Embryonic facial prominence (tissue), 1 donor: ENCODE measurements around the gene NRAS.

Experiments used
- DNase-seq: peaks from one replicate; pipeline ENCODE4 v3.0.0-alpha.2; 2016; ENCODE audit errors: extremely low spot score

The NRAS gene

DNA sequence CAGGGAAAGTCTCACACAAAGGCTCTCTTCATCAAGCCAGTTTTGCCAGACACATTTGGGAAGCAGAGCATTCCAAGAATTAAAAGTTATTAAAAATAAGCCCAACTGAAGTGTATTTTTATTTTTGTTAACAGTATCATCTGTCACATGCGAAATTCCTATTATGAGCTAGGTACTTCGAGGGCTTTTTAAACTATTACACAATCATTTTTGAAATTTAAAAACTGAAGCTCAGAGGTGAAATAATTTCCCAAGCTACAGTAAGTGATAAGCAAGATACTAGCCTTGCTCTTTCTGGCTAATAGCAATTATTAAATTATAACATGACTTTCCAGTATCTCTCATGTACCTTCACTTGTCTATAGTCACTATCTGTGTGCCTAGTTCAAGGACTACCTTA lies 12.0 kb upstream of the NRAS start:
- DNase-seq = no peak

DNA sequence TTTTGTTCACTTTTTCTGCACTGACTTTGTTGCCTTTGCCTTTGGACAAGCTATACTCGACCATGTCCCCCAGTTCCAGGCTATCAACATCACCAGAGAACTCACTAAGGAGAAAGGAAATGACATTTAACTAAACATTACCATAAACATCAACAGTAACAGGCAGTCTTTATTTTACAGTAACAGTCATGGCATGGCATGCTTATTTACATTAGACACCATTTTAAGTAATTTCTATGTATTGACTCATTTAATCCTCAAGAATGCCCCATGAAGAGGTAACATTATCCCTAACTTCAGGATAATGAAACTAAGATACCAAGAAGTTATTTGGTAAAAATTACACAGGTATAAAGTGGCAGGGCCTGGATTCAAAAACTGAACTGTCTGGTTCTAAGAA lies 8.7 kb upstream of the NRAS start:
- DNase-seq = no peak

DNA sequence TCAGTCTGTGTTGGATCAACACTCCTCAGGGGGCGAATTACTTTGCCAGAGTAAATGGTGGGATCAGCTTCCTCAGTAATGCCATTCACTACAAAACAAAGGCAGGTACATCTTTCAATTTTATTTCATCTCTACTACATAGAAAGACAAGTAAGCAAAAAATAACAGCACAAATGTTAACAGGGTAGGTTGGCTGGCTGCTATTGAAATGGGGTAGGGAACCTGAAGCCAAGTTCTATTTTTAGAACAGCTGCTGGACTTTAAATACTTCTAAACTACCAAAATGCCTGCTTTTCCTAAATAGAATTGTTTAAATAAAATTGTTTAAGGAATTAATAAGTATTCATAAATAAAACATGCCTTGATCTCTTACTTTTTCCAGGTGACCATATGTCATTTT lies 7.3 kb upstream of the NRAS start:
- no peak for DNase-seq

DNA sequence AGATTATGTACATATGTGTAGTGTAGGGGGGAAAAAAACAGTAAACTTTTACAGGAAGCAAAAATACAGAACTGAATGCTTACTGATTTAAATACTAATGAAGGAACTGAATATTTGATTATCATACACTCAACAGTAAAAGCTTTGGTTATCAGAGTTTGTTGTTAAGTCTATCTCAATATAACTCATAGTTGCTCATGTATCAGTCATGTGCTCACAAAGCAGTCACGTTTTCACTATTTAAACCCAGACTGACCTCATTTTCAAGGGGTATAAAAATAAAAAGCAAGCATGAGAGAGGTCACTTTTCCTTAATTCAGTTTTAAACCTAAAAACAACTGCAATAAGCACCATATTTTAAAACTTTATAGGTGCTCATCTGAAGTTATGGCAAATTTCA lies 6.9 kb upstream of the NRAS start:
- DNase-seq = no peak

GRCh38 chr1:114720492-114720891 lies 3.9 kb upstream of the NRAS start:
- no peak for DNase-seq

DNA sequence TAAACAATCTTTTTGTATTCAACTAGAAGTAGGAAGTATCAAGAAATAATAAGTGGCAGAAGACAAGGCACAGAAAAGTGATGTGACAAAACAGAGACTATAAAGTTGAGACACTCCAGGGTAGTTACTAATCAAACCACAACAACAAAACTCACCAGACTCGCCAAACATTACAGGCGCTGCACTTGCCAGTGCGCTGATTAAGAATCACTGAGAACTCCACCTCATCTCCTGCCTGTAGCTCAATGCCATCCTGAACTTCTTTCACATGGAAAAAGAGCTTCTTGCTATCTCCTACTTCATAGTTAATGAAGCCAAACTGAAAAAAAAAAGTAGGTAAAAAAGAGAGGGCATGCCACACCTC lies 2.8 kb upstream of the NRAS start:
- no peak for DNase-seq

DNA sequence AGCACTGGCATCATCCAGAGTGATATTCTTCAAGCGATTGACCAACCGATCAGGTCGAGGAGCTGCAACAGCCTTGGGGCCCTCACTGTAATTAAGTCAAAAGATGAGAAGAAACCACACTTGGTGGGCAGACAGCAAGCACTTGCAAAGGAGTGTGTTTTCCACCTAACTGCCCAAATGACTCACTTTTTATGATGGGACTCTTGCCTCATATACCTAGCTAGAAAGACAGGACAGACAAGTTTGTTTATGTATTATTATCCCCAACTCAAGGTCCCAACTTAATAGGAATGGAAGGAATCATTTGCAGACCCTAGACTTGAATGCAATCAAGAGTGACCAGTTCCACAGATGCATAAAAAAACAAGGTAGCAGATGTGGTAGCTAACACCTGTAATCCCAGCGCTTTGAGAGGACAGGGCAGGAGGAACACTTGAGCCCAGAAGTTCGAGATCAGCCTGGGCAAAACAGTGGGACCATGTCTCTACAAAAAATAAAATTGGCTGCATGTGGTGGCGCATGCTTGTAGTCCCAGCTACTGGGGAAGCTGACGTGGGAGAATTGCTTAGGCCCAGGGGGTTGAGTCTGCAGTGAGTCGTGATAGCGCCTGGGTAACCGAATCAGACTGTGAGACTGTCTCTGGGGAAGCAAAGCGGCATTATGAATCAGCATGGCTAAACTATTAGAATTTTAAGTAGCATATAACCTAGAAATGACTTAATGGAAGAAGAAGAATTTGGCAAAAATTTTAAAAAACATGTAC lies 2.3 kb upstream of the NRAS start:
- DNase-seq = no peak

DNA sequence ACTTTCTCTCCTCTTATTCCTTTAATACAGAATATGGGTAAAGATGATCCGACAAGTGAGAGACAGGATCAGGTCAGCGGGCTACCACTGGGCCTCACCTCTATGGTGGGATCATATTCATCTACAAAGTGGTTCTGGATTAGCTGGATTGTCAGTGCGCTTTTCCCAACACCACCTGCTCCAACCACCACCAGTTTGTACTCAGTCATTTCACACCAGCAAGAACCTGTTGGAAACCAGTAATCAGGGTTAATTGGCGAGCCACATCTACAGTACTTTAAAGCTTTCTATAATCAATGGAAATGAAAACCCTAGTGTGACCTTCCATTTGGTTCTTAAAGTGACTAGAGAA lies 643 bp downstream of the NRAS start:
- DNase-seq = no peak

DNA sequence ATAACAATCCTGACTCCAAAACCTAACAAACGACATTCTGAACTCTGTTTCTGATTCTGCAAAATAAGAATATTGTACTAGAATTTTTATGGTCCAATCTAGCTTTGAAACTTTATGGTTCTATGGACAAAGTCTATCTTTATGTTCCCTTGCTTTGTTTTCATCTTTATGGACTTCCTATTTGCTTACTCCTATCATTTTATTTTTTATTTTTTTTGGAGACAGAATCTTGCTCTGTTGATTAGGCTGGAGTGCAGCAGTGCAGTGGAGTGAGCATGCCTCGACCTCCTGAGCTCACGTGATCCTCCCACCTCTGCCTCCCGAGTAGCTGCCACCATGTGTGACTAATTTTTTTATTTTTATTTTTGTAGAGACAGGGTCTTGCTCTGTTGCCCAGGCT lies 3.6 kb downstream of the NRAS start:
- no peak for DNase-seq

GRCh38 chr1:114710360-114710759 lies 6.2 kb downstream of the NRAS start:
- DNase-seq = no peak

DNA sequence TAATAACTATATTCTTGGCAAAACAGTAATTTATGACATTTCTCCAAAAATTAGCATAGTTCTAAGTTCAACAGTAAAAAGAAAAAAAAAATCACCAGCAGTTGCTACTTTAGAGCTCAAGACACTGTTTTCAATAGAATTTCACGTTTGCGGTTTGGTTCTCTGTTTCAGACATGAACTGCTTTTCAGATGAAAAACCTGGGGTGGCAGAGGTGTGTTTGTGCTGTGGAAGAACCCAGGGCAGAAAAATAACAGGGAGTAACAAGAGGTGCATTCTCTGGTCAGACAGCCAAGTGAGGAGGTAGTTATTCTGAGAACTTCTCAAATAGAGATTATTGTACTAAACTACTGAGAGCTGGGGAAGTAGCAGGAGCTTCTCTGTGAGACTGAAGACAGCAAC lies 9.0 kb downstream of the NRAS start:
- DNase-seq = no peak

DNA sequence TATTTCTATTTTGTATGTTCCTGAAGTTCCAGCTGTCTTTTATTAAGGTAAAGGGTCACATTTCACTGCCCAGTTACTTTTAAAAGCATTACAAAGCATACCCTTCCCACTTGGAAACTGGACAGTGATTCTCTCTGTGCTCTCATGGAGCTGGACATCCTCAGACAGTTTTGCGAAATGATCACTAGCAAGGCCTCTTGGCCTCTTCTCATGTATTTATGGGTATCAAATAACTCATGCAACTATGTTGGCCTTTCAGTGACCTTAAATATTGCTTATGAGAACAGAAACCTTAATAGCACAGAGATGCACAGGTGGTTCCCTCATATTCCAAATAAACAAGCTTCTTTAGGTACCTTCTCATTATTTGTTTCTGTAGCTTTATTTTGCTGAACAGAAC lies 13.3 kb downstream of the NRAS start:
- DNase-seq = no peak

GRCh38 chr1:114702737-114703136 lies 13.8 kb downstream of the NRAS start:
- no peak for DNase-seq

DNA sequence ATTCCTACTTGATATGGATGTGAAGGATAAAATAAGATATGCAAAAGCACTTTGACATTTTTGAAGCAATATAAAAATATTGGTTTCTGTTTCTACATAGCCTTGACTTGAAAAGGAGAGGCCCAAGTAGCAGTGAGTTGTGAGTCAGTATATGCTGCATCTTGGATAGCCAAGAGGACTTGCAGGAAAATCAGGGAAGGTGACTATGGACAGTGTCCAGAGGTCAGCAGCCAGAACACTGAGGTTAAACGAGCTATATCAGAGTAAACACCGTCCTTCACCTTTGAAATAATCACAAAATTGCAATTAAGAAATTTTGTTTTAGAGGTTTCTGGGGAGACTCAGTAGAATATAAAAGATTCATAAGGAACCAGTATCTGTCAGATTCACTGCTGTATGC lies 14.6 kb downstream of the NRAS start:
- DNase-seq = no peak

DNA sequence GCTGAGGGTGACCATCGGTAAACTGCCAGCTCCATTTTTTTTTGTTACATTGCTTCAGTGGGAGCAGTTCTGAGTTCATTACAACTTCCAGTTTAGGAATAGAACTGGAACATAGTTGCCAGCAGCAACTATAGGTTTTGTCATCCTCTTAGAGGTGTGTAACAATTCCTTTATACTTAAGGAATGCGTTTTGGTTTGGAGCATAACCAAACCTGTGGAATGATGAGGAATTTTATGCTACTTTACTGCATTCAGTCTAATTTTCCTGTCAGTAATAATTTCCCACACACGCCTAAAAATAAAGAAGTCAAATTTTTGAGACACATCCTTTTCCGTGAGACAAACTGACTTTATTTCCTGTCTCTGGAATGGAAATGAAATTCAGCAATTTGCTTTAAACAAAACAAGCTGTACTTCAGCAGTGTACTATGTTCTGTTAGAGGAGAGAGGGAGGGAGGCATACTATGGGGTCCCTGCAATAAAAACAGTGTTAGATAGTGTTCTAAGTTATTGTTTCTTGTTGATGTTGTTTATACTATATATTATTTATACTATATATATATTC lies 16.5 kb downstream of the NRAS start:
- DNase-seq = no peak

- DNase-seq = no peak
Observed at GRCh38 chr1:114696810-114697209, 19.8 kb downstream of the NRAS start.

DNA sequence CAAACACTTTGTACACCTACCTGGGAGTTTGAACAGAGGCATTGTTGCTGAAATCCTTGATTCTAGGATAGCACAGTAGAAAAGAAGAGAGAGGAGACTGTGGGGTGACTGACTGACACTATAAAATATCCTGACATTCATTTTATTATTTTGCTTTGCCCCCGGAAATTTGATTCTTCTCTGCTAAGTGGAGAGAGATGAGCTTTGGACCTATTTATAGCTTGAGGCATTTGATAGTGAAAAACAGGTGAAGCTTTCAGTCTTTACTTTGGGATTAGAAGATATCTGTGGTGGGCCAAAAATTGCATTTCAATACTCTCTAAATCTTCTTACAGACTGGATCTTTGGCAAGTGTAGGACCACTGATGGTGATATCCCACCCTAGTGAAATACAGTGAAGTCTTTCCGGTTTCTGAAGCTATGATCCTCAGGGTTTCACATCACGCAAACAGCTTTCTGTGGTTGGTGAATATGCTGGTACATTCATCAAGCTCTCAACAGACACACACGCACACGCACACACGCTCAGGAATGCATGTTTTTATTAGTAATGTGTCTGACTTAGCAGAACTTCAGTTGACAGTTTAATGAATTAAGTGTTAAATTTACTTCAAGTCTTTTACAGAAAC lies 21.0 kb downstream of the NRAS start, which contains the start of gene AMPD1:
TSS of gene AMPD1 (minus strand) at position 117 of the 629 bp plus-strand sequence. CDS start at position 42, 75 bp downstream.
- DNase-seq = no peak

GRCh38 chr1:114694540-114695310 lies 21.8 kb downstream of the NRAS start:
- DNase-seq = no peak

DNA sequence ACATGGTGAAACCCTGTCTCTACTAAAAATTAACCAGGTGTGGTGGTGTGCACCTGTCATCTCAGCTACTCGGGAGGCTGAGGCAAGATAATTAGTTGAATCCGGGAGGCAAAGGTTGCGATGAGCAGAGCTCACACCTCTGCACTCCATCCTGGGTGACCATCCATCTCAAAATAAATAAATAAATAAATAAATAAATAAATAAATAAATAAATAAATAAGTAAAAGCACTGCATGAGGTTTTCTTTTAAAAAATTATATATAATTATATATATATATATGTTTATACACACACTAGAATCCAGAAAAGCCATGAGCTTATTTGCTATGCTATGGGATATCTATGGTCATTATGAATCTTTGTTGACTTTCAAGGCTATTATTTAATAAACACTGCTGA lies 23.6 kb downstream of the NRAS start:
- no peak for DNase-seq

- DNase-seq = no peak
Observed at GRCh38 chr1:114691061-114691460, 25.5 kb downstream of the NRAS start.

- no peak for DNase-seq
Observed at GRCh38 chr1:114690148-114690547, 26.4 kb downstream of the NRAS start.

DNA sequence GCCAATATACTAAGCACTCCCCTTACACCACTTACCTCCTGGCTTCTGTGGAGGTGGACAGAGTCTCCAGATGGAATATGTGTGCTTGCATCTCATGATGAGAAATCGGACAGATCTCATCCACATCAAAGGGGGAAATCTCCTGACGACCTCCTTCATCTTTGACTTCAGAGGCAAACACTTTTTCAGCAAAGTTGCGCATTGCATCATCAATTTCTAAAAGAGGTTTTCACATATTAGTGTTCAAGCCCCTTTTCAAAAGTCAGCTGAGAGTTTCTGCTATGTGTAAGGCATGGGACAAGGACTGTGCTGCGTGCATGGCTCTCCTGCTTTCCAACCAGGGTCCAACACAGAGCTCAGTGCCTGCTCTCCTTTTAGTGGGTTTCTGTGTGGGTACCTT lies 28.0 kb downstream of the NRAS start:
- no peak for DNase-seq

DNA sequence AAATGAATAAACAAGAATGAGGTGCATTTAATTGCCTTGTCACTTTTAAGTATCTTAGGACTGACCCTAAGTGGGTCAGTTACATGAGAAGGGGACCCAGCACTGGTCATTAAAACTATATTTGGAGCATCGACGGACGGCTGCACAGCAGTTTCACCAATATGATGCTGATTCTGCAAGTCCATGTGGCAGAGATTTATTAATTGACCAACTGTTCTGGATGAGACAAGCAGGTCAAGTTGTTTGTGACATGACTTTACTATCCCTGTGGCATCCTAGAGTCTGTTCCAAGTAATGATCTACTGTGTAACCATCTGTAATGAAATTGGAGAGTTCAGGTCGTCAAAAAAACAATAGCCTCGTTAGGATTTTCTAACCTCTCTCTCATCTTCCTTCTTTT lies 30.7 kb downstream of the NRAS start:
- DNase-seq = no peak
